RWPE1 (cell line): ENCODE results near the gene MARK2.
"Not testable (repeated sequence)": the region's sequence is repeated elsewhere in the genome, so short reads cannot be mapped to it uniquely, and the experiment has no call there.

Source experiments
- CTCF ChIA-PET: fragments of 350-600 bp; sonication (Branson Sonifier 250); formaldehyde crosslinking; extraction: SDS; loops from one replicate; lab custom pipeline; 2021; lab: Yijun Ruan, JAX
- POLR2A ChIA-PET: fragments of 400-600 bp; formaldehyde crosslinking; extraction: SDS; loops from one replicate; lab custom pipeline; 2020; ENCODE audit warnings: antibody characterized with exemption; ENCODE audit not compliant: low non-redundant PET; lab: Yijun Ruan, JAX
- DNase-seq: peaks from one replicate; pipeline ENCODE4 v3.0.0; 2012; ENCODE audit warnings: low spot score
- H3K27ac ChIP-seq: fragments of 450-650 bp; 2 replicates; pipeline ENCODE4 v1.5.1; 2017
- CTCF ChIP-seq: fragments of 450-650 bp; conservative IDR thresholded peaks from 2 replicates; pipeline ENCODE4 v1.5.1; 2017; ENCODE audit warnings: low read depth, mild to moderate bottlenecking

The MARK2 gene

DNA sequence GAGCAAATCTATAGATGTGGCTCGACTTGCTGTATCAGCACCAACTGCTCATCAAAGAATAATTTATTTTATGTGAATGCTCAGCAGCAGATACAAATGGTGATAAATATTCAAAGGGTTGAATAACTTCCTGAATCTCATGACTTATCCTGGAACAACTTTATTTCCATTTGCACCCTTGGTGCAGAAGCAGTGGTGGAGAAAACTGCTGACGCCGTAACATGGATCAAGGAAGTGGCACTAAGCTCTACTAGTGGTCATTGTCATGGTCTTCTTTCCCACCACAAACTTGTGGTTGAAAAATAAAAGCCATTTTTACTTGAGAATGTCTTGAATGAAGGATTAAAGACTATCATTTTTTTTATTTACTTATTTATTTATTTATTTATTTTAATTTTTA, 14.6 kb downstream of the MARK2 start:
- no peak for TF ChIP-seq CTCF
- no peak for DNase-seq
- POLR2A ChIA-PET, result interaction anchor here (0.6 kb wide), 1 partner anchor 12 kb away, joined by 3 read pairs; no protein-coding TSS in a partner anchor
- CTCF ChIA-PET, result no interaction called here
- no peak overlapping the region for H3K27ac ChIP-seq

GRCh38 chr11:63854696-63855095, 15.8 kb downstream of the MARK2 start:
- TF ChIP-seq CTCF, result no peak
- DNase-seq, result no peak
- ChIA-PET CTCF (no interaction called here), POLR2A (no interaction called here)
- no peak overlapping the region for H3K27ac ChIP-seq

- no peak overlapping the region for H3K27ac ChIP-seq
- POLR2A ChIA-PET, result no interaction called here
- TF ChIP-seq CTCF, result no peak
- CTCF ChIA-PET, result interaction anchor here (0.6 to 0.7 kb wide), 2 partner anchors 35 to 106 kb away, joined by 4 to 5 read pairs; no protein-coding TSS in a partner anchor
- no peak for DNase-seq
These were observed 17.1 kb downstream of the MARK2 start for GRCh38 chr11:63855975-63856374.

DNA sequence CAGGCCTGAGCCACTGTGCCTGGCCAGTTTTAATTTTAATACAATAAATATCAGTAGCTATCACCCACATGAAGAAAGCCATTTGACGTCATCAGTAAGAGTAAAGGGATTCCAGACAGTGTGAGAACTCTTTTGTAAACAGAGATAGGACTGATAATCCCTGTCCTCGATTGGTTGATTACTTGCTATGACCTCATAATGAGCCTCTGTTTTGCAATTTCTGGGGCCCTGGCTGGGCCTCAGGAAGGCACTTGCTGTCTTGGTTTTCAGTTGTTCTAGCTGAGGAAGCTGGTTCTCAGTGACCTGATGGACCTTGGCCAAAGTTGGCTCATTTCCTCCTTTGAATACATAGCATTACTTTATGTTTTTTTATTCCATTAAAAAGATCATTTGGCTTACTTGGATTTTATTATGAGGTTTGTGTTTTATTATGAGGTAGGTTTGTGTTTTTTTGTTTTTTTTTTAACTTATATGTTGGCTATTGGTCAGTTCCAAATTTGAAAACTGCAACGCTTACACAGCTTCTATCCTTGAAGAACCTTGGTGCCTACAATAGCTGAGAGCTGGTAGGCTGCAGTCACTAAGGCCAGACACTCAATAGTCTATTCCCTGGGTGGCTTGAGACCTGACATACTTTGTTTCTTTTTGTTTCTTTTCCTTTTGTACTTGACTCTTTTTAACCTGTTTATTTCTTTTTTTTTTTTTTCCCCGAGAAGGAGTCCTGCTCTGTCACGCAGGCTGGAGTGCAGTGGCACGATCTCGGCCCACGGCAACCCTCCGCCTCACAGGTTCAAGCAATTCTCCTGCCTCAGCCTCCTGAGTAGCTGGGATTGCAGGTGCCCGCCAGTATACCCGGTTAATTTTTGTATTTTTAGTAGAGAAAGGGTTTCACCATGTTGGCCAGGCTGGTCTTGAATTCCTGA, 20.0 kb downstream of the MARK2 start:
- no peak for DNase-seq

DNA sequence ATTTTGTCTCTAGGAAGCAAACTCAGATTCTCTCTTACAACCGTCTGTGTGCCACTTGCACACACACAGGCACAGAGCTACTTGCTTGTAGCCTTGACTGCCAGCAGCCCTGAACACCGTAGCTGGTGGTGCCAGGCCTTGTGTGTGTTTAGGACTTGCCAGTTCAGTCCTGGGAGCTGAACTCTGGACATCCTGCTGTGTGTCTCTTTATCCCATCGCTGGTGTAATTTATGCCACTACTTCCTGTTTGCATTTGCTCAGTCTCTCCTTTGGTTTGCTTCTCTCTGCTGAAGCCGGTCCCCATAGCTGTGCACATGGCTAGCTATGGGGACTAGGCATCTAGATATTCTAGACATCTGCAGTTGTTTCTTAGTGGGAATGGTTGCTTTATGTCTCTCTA, 24.0 kb downstream of the MARK2 start:
- H3K27ac ChIP-seq, result peak overlapping the region; percentile 44; the same call in 1 of the 2 replicates
- no peak for DNase-seq
- ChIA-PET POLR2A (no interaction called here), CTCF (no interaction called here)
- no peak for TF ChIP-seq CTCF

More for the DNA sequence above, 20.0 kb downstream of the MARK2 start:
- H3K27ac ChIP-seq, result peak overlapping the region; percentile 5; the same call in 1 of the 2 replicates
- ChIA-PET POLR2A (no interaction called here), CTCF (interaction anchor here (0.6 kb wide), 1 partner anchor 89 kb away, joined by 3 read pairs; no protein-coding TSS in a partner anchor)
- no peak for TF ChIP-seq CTCF

- CTCF ChIA-PET, H3K27ac ChIP-seq, POLR2A ChIA-PET, DNase-seq: not testable (repeated sequence)
These were observed 24.7 kb downstream of the MARK2 start for GRCh38 chr11:63863620-63864019.

GRCh38 chr11:63866211-63866610, 27.3 kb downstream of the MARK2 start:
- ChIA-PET POLR2A (interaction anchor here (0.7 kb wide), 1 partner anchor 13 kb away, joined by 3 read pairs; no protein-coding TSS in a partner anchor), CTCF (interaction anchor here (0.5 kb wide), 1 partner anchor 50 kb away, joined by 3 read pairs; no protein-coding TSS in a partner anchor)
- no peak overlapping the region for H3K27ac ChIP-seq
- TF ChIP-seq CTCF, result no peak
- DNase-seq, result no peak
